Measurements from ENCODE around the gene CRTAC1.

GRCh38 chr10:97914171-97914836 is 116.1 kb downstream of the CRTAC1 start:
- no peak for TF ChIP-seq POLR2A (IDR thresholded peaks at IDR 0.05)
- no peak for TF ChIP-seq CTCF (IDR thresholded peaks at IDR 0.05 in 8 of 11, conservative IDR thresholded peaks at IDR 0.05 in 3 of 11)

Data from spleen (tissue), 7 donors.